Mammary epithelial cell (primary cell): ENCODE results near the gene LPIN2.

ENCODE experiments used
- EZH2 ChIP-seq: IDR thresholded peaks from 2 replicates; pipeline ENCODE4 v1.6.1; 2012; ENCODE audit warnings: low read length, inconsistent platforms, borderline replicate concordance
- TF ChIP-seq, protein P1 (sequence below), 2 donors: IDR thresholded peaks in 1 of 2; conservative IDR thresholded peaks in 1 of 2; 2 replicates each; pipeline ENCODE4 v1.5.1; 2011 to 2012; ENCODE audit warnings: inconsistent platforms in 2 of 2, low read length in 2 of 2, mild to moderate bottlenecking in 2 of 2, control low read depth in 1 of 2, low read depth in 1 of 2; ENCODE audit not compliant: insufficient read depth in 1 of 2; ENCODE audit errors: extremely low read depth in 1 of 2

DNA sequence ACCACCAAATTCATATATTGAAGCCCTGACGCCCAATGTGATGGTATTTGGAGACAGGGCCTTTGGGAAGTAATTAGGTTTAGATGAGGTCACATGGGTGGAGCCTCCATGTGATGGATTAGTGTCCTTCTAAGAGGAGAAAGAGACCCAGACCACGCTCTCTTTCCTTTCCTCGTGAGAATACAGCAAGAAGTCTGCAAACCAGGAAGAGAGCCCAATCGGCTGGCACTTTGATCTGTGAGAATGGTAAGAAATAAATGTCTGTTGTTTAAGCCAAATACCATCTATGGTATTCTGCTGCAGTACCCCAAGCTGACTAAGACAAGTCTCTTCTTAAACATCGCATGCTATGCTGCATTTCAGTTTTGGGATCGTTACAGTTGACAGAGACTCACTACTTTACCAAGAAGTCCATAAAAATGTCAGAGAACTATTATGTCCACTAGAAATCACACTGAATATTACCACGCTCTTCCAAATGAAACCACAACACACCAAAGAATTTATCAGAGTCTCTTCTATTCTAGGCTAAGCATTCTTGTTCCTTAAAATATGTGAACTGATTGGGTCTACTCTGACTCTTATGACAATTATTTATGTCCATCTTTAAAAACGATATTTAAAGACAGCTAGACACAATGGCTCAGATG is 48.5 kb downstream of the LPIN2 start:
- TF ChIP-seq, protein P1, sequence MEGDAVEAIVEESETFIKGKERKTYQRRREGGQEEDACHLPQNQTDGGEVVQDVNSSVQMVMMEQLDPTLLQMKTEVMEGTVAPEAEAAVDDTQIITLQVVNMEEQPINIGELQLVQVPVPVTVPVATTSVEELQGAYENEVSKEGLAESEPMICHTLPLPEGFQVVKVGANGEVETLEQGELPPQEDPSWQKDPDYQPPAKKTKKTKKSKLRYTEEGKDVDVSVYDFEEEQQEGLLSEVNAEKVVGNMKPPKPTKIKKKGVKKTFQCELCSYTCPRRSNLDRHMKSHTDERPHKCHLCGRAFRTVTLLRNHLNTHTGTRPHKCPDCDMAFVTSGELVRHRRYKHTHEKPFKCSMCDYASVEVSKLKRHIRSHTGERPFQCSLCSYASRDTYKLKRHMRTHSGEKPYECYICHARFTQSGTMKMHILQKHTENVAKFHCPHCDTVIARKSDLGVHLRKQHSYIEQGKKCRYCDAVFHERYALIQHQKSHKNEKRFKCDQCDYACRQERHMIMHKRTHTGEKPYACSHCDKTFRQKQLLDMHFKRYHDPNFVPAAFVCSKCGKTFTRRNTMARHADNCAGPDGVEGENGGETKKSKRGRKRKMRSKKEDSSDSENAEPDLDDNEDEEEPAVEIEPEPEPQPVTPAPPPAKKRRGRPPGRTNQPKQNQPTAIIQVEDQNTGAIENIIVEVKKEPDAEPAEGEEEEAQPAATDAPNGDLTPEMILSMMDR (conservative IDR thresholded peaks at IDR 0.05 in 1 of 2, IDR thresholded peaks at IDR 0.05 in 1 of 2; ENCODE audit: extremely low read depth in 1 of 2, insufficient read depth in 1 of 2, low read depth in 1 of 2, low read length in 2 of 2) = no peak
- TF ChIP-seq EZH2 = no peak
